GM21515 (cell line): Measurements from ENCODE around the gene PRDM4.
A peak's percentile ranks its signal among the peaks of the same experiment; 100 is the strongest.
"Not testable (repeated sequence)": the region's sequence is repeated elsewhere in the genome, so short reads cannot be mapped to it uniquely, and the experiment has no call there.

Experiments used
- ATAC-seq: cut with Tn5 transposase; IDR thresholded peaks from one replicate; pipeline ENCODE4 v1.9.1; 2021; ENCODE audit not compliant: unreplicated experiment

The PRDM4 gene

DNA sequence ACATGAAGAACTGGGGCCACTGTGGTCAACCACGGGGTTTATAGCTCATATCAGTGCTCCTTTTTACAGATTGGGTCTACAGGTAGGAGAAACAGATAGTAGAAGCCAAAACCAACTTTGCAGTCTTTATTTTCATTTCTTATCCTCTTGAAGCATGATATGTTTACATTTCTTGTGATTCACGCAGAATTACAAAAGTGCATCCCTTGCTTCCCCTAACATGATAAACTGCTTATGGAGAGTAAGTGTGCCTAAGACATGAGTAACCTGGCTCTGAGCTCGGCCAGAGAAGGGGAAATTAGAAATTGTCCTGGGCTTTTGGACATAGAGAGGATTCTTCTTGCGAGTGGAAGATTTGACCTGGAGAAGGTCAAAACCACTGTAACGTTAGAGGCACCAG lies 56.9 kb downstream of the PRDM4 start:
- ATAC-seq: no peak

DNA sequence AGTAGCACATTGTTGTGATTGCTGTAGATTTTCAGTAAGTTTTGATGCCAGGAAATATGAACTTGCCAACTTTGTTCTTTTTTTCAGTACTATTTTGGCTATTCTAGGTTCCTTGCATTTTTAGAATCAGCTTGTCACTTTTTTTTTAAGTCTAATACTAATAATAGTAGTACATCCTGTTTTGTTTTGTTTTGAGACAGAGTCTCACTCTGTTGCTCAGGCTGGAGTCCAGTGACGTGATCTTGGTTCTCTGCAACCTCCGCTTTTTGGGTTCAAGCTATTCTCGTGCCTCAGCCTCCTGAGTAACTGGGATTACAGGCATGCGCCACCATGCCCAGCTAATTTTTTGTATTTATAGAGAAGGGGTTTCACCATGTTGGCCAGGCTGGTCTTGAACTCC lies 58.8 kb downstream of the PRDM4 start:
- no peak for ATAC-seq

DNA sequence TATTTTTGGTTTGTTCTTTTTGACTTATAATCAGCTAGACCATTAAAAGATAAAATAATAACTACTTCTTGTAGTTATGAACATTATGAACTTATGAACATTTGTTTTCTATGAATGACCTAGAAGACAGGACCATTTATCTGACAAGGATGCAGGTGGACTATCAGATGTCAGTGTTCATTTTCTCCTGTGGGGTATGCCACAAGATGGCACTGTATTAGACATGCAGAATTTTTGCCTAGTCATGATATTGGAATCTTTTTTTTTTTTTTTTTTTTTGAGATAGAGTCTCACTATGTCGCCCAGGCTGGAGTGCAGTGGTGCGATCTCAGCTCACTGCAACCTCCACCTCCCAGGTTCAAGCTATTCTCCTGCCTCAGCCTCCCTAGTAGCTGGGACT lies 65.2 kb downstream of the PRDM4 start:
- ATAC-seq: not testable (repeated sequence)

DNA sequence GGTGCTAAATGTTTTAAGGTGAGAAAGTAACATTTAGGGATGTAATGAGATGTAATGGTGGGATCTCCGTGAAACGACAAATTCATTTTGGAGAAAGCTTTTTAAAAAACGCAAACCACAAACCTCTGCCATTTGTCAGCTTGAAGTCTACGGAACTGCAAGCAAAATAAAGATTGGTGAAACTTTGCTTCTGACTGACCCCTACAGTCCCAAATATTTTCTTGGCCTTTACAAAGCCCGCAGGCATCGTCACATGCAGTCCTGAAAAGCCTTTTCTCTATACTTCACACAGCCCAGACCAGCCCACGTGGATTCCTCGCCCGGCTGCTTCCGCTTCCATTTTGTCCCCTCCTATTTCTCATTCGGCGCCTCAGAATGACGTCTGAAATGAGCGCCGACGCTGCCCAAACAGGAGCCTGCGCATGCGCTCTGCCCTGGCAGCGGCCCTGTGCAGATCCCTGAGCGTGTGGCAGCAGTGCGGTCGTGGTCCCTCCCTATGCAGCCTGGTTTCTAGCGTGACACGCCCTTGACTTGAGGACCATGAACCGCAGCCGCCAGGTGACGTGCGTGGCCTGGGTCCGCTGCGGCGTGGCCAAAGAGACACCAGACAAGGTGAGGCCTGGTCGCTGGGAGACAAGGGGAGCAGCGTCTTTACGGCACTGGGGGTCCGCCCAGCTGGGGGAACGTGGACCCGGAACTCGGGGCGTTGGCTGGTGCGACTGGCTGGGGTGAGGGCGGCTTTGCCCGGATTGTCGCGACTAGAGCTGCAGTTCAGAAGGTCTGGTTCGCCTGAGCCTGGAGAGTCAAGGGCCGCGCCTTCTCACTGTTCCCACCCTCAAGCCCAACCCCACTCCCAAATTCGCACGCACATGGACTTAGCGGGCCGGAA lies 75.3 kb downstream of the PRDM4 start, which contains the start of gene PWP1:
TSS of gene PWP1 (plus strand) at position 440 of the 889 bp plus-strand sequence. CDS start at position 541, 101 bp downstream.
- ATAC-seq: peak; percentile 87

DNA sequence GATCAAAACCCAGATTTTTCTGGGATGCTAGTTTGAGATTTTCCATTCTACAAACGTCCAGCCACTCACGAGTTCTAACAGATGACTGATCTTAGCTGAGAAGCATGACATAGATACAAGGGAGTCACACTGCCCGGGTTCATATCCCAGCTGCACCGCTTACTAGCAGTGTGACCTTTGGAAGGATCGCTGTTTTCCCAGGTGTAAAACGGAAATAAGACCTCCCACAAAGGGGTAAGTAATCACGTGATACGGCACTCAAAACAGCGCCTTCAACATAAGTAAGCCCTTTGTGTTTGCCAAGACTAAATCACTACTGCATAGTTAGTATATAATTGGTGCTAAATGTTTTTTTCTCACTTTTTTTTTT lies 76.0 kb downstream of the PRDM4 start:
- ATAC-seq: no peak

DNA sequence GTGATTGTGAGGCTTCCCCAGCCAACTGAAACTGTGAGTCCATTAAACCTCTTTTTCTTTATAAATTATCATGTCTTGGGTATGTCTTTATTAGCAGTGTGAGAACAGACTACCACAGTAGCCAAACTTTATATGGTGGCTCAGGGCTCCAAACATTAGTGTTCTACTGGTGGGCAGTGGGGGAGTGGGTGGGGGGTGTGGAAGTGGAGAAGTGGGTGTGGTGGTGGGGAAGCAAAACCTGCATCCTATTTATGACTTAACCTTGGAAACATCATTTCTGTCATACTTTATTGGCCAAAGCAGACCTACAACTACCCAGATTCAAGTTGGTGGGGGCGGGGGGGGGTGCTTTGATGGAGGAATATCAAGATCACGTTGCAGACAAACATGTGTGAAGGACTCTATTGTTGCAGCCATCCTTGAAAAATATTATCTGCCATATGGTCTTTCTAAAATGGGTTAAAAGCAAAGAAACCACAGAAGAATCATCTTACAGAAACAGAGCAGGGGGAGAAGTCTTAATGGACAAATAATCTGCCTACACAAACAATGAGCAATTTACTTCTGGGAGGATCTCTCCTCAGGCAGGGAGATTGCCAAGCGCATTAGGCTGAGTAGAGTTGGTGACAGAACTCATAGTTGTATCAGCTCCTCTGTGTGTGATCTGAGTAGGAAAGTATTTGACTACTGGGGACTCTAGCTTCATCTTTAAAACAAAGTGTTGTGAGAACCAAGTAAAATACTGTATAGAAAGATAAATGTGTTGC lies 76.7 kb downstream of the PRDM4 start:
- ATAC-seq: no peak
